Measurements from ENCODE around the gene RPL21.
A peak's percentile ranks its signal among the peaks of the same experiment; 100 is the strongest.

RPL21 gene

DNA sequence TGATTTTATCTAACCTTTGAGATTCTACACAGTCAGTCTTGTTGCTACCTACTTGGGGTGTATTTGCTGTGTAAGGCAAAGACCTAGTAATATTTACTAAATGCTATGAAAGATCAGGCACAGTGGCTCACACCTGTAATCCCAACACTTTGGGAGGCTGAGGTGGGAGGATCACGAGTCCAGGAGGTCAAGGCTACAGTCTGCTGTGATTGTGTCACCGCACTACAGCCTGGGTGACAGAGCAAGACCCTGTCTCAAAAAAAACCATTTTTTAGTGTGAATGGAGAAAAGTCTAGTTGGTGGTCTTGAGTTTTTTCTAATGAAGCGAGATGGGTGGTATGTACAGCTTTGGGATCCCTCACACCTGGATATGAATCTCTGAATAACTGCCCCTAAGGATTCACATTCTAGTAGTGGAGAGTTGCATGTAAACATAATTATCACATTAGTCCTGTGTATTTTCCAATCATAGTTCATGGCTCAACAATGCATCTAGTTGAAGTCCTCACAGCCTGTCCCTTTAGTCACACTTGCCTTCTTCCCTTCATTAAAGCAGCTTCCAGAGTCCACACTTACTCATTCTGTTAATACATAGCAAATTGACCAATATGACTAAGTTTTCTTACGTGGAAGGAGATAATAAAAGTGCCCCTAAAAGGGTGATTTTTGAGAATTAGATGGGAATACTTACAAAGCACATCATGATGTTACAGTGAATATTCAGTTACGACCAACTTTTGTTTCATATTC is 7.5 kb downstream of the RPL21 start:
- DNase-seq = no peak

DNA sequence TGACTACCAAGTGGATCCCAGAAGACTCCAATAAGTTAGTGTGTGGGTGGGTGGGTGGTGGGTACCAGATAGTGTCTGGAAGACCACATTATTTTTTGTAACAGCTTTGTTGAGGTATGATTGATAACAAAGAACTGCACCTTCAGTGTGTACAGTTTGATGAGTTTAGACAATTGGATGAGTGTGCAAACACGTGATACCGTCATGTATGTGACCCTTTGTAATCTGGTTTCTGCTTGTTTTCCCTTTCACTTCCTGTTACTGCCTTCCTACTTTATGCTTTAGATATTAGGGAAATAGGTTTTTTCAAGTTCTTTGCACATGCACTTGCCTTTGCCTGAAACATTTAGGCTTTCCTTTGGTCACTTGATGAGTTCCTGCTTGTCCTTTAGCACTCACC is 8.5 kb downstream of the RPL21 start:
- DNase-seq = no peak

DNA sequence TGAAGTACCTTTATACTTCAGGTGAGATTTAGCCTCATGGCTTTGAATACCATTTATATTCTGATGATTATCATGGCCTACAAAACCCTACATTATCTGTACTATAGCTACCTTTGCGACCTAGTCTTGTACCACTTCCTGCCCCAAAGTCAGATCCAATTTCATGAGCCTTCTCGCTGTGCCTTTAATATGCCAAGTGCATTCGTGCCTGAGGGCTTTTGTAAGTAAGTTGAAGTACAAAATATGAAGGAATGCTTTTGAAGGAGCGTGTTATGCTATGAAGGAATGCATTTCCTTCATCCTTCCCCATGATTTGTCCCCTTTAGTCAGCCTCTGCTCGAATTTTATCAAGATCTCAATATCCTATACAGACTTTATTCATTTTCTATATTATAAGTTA is 10.0 kb downstream of the RPL21 start:
- no peak for DNase-seq

DNA sequence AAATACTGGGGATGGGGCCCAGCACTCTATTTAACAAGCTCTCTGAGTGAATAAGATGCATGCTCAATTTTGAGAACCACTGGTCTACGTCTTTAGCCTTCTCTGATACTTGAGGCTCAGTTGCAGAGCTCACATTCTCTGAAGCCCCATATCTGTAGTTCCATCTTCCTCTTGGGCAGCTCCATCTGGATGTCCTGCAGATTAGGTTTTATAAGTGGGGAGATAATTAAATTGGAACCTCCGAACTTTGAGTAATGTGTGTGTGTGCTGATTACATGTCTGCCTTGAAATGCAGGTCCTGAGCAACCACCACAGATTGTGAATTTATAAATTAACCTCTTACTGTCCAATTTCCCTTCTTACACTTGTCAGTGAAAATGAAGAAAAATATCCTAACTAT is 12.1 kb downstream of the RPL21 start:
- no peak for DNase-seq

DNA sequence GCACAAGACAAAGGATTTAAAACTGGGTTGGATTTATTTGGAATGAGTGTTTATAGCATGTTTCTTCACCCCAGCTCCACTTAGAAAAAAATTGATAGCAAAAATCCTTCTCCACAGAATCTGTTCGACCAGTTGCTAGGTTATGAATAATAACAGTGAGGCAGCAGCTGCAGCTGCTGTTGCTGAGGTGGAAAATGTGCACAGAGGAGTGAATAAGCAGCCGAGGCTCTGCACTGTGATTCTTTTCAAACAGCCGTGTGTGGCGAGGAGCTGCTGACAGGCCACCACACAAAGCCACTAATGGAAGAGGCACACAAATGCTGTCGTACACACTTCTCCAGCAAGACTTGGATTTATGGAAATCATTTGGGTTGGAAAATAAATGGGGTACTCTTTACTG is 12.8 kb downstream of the RPL21 start:
- DNase-seq = no peak

DNA sequence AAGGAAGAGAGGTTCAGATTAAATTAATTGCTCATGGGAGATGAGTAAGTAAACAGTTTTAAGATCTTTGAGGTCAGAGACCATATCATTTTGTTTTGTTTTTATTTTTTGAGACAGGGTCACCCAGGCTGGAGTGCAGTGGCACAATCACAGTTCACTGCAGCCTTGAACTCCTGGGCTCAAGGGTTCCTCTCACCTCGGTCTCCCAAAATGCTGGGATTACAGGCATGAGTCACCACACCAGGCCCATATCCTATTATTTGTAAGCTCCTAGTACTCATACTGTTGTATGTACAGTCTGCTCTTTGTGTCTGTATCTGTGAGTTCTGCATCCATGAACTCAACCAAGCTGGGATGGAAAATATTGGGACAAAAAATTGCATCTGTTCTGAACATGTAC is 13.3 kb downstream of the RPL21 start:
- no peak for DNase-seq

DNA sequence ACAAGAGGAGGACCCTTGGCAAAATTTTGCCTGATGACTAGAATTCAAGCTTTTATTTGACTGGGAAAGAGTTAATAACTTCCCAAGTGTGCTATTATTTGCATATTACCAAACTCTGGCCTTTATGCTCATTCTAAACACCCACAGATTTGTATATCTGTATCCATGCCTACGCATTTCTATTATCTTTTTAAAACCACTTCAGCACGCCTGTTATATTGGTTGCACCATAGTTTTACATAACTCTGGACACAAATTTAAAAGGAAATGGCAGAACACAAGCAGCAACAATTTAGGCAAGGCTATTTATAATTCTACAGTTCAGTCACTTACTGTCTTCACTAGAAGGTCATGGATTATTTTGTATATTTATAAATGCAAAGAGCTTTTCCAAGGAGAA is 15.6 kb downstream of the RPL21 start:
- DNase-seq = no peak

DNA sequence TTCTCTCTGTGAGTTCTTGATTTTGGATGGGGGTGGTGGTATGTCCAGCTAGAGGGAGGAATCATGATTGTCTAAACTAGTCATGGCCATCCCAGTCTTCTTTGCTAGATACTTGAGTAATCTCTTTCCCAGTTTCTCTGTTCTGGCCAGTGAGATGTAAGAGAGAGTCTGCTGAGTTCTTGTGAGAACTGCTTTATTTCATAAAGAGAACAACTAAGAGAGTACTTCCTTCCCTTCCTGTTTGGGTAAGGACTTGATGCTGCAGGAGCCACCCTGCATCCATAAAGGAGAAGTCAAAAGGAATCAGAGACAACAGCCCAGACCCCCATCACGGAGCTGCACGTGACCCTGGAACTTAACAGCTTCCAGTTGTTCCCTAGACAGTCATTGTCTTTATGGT is 16.2 kb downstream of the RPL21 start:
- no peak for DNase-seq

DNA sequence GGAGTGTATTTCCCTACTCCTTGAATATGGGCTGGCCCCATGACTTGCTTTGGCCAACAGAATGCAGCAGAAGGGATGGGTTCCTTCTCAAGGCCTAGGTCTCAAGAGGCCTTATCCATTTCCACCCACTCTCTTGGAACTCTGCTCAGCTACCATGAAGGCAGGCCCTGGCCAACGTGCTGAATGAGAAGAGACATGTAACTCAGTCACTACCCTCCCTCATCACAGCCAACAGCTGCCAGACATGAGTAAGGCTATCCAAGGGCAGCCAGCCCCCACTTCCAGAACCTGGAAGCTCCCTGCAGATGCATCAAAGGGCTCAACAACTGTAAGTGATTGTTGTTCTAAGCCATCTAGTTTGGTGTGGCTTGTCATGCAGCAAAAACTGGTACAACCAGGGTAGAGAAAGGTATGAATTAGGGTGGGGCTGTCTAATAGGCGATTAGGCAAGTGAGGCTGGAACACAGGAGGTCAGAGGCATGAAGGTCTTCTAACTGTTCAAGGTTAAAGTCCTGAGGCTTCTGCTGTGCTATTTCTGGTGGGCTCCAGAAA is 17.8 kb downstream of the RPL21 start:
- no peak for DNase-seq

DNA sequence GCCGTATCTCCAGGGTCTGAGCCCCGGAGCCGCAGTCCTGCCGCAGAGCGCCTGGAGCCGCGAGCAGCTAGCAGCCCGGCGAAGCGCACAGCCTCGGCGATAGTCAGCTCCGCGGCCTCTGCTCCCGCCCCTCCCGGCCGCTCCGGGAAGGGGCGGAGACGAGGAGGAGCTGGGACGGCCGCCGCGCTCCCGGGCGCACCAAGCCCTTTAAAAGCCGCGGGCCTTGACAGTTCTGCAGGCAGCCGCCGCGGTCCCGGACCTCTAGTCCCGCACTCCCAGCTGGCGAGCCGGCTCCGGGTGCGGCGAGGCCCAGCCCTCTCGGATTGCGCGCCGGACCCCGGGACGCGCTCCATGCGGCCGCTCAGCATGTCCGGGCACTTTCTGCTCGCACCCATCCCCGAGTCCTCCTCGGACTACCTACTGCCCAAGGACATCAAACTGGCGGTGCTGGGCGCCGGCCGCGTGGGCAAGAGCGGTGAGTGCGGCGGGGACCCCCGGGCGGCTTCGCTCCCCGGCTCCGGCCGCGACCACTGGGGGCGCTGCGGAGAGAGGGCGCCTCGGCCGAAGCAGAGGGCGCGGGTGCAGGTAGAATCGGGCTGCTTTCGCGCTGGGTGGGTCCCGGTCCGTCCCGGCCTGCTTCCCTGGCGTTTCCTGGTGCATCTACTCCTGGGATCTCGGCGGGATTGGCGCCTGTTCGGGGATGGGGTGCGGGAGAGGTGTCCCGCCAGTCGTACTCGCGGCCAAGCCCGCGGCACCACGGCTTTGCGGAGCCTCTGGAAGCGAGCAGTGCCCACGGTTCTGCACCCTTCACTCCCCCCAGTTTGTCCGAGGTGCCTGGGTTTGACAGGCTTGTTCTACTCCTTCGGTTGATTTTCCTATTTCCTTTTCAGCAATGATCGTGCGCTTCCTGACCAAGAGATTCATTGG is 19.5 kb downstream of the RPL21 start, which contains the start of gene RASL11A:
Gene RASL11A, plus strand, starts transcription at position 237 of the 927 bp plus-strand sequence. Its CDS starts 115 bp downstream, at position 352.
- DNase-seq = peak; percentile 68 to 74

DNA sequence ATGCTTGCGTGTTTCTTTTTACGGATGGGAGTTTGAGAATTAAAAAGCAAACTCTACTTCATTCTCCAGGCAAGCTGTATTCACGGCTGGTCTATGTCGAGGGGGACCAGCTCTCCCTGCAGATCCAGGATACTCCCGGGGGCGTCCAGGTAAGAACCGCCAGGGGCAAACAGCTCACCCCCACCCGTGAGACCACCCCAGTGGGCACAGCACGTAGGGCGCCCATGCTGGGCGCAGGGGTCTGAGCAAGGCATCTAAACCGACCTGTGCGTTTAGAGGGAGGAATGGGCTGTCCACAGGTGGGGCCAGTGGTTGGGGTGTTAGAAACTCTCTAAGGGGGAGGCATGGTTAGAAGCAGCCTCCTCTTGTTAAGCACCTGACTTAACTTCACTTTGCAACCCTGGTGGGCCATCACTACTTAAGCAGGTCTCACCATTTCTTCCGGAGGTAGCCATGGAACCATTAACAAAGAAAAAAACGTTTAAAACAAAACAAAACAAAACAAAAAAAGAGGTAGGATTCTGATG is 20.3 kb downstream of the RPL21 start:
- no peak for DNase-seq

DNA sequence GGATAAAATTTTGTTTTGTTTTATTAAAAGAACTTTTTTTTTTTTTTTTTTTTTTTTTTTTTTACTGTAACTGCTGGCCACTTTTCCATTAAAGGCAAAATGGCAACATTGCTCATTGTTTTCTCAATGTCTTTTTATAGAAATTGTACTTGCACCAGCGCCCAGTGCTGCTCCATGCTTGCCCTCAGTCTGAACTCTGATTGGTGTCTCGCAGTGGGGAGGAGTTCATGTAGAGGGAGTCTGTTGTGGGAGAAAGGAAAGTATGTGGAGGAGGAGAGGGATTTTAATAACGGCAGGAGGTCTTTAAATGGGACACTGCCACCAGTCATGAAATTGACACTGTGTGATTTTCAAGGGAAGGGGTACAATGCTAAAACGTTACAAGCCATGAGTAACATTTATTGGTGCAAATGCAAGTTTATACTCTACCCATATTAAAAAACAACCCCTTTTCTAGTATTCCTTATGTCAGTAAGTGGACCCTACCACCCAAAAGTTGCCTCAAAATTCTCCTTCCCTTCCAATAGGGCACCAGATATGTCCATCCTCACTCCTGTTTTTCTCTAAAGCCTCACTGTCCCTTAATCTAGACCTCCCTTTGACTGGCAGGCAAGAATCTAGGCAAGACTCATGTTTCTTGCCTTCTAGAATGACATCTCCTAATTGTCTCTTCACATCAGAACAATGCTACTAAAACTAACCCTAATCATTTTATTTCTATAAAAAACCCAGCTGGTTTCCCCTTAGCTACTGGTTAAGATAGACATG is 22.5 kb downstream of the RPL21 start:
- DNase-seq = no peak

DNA sequence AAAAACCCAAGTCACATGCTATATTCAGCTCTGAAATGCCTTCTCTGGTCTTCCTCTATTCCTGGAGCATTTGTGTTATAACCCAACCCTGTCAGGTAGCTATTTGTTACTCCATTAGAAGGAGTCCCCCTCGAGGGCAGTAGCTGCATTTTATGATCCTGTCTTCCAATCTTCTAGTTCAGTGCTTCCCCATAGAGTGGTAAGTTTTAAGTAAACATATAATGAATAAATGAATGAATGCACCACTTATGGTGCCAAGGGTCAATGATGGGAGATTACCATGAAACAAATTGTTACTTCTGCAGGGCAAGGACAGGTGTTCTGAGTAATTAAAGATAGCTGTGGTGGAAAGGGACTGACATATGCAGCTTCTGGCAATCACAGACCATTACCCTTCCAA is 23.3 kb downstream of the RPL21 start:
- no peak for DNase-seq

DNA sequence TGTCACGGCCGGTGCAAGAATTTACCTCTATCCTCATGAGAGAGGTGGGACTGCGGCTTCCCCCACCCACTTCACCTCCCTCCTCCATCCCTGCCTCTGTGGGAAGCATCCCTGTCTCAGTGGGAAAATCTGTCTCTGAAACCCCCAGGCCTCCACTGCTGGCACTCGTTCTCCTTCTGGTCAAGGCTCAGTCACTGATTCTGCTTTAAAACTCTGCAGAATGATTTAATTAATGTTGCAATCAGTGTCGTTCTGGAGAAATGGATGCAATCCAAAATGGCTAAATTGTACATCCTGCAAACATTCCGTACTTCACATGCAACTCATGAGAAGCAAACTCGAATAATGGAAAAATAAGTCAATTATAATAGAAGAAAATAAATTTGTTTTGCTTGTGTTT is 24.8 kb downstream of the RPL21 start:
- DNase-seq = no peak

DNA sequence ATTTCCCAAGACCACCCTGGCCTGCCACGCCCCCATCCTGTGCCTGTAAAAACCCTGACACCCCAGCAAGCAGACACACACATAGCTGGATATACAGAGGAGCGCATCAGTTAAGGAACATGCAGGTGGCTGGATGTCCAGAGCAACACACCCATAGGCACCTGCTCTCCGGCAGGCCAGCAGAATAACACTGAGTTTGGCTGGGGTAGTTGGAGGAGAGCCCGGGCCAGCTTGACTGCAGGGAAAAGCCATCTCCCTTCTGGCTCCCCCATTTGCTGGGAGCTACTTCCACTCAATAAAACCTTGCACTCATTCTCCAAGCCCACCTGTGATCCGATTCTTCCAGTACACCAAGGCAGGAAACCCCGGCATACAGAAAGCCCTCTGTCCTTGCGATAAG is 28.1 kb downstream of the RPL21 start:
- no peak for DNase-seq

DNA sequence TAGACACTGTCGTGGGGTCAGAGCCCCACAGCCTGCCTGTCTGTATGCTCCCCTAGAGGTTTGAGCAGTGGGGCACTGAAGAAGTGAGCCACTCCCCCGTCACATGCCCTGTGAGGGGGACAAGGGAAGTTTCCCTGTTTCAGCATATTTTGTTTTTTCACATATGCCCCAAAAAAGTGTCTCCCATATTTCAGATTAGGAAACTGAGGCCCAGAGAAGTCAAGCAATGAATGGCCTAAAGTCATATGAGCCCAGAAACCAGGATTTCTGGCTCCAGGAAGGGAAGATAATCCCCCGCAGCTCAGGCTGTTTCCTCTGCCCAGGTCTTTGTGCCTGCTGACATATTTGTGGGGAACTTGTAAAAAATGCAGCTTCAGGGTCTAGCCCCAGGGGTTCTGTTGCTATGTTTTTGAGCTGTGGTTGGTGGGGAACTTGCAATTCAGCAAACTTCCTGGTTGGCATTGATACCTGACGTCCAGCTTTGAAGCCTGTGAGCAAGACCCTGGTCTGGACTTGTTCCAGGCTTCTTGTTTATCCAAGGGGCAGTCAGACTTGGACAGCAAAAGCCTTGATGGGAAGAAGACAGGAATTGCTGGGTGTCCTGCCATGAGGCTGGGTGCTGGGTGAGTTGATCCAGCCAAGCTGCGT is 28.8 kb downstream of the RPL21 start:
- no peak for DNase-seq

DNA sequence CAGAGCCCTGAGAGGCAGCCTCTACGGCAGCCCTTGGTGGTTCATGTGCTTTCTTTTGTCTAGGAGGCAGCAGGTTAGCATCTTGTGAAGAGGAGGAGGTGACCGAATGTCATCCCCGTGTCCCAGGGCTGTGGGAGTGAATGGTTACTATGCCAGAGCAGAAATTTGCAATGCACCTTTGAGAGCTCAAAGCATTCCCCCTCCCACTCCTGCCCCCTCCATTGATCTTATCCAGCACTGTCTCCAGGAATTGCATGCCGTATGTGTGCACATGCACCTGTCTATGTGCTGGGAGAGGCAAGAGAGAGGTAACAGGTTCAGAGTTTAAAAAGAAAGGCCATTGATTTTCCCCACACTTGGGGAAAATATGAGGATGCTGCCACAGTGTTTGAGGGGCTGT is 29.5 kb downstream of the RPL21 start:
- no peak for DNase-seq

DNA sequence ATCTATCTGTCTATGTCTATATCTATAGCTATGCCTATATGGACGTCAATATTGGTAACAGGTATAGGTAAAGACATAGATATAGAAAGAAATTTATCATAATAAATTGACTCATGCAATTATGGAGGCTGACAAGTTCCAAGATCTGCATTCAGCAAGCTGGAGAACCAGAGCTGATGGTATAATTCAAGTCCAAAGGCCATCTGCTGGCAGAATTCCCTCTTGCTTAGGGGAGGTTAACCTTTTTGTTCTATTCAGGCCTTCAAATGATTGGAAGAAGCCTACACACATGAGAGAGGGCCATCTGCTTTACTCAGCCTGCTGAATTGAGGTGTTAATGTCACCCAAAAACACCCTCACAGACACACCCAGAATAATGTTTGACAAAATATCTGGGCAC is 30.1 kb downstream of the RPL21 start:
- DNase-seq = no peak

DNA sequence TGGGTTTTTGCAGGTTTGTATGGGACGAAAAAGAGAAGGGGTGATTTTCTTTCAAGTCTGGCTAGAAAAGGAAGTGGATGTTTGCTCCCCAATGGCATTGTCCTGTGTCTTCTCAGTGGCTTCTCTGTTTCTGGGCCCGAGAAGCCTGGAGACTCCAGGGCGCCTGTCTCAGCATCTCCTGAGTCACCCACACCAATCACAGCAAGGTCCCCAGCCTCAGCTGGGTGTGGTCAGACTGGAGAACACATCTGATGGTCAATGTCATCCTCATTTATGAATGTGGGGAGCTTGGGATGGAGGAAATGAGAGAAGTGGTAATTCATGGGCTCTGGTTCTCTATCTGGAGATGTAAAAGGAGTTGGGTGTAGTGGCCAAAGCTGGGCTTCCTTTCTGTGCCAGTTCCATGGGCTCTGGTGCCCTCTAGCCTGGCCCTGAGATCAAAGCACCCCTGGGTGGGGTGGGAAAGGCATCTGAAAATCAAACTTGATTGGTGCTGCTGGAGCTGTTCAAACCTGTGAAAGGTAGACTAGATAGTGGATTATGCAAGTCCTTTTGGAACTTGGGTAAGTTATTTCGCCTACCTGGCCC is 32.6 kb downstream of the RPL21 start:
- DNase-seq = no peak

DNA sequence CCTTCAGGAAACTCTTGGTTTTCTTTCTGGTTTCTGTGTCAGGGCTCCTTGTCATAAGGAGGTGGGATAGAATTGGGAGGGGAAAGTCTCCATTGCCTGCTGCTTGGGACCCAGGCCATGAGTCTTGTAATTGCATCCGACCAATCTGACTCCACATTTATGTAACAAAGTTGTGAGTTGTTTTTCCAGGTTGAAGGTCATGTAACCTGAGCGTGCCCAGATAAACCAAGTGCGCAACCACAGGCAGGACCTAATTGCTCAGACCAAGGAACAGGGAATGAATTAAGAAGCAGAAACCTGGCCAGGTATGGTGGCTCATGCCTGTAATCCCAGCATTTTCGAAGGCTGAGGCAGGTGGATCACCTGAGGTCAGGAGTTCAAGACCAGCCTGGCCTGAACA is 37.0 kb downstream of the RPL21 start:
- no peak for DNase-seq

DNA sequence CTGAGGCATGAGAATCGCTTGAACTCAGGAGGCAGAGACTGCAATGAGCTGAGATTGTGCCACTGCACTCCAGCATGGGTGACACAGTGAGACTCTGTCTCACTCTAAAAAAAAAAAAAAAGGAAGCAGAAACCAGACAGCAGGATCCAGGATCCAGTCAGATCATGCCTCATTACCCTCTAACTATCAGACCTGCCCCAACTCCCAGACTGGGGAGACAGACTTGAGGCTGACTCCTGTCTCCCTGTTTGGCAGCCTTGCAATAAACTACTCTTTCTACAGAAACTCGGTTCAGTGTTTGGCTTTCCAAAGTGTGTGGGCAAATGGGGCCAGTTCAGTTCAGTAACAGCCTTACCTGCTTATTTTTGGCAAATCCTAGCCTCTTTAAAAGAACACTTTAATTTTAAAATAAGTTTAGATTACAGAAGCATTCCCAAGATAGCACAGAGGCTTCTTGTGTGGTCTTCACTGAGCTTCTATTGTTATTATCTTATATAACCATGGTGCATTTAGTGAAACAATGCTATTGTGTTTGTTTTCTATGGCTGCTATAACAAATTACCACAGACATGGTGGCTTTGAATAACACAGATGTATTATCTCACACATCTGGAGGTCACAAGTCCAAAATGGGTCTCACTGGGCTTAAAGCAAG is 37.8 kb downstream of the RPL21 start:
- no peak for DNase-seq
